ENCODE results near the gene ZGRF1.
"Not testable (repeated sequence)": the region's sequence is repeated elsewhere in the genome, so short reads cannot be mapped to it uniquely, and the experiment has no call there.

The ZGRF1 gene

DNA sequence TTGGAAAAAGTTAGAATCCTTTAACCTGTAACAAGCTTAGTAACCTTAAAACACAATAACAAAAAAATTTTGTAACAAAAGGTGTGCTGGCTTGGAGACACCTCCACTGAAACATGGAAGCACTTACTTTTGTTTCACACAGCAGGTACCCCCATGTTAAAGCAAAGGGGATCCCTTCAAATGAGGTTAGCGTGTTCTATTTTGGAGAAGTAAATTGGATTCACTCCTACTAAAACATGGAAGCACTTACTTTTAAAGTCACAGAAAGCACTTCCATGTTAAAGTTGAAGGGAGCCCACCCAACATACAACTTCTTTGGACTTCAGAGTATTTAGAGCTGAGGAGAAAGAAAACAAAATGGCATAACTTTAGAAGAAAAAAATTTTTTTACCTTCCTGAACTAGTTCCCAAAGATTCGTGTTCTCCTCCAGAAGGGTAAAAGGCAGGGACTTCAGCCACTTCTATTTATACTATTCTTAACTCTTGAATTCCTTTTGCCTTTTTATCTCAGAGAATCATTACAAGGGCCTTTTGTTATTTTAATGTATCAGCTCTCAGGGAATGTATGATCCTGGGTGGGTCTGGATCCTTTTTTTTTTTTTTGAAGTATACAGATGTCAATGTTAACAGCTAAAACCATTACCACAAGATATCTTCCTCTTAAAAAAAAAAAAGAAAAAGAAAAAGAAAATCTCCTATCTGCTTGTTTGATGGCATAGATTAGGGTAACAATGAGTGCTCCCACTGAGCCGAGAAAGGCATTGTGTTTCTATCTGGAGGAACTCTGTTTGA lies 11.8 kb upstream of the ZGRF1 start:
- DNase-seq = no peak
- TF ChIP-seq GATA1 (IDR thresholded peaks at IDR 0.05; ENCODE audit: low read depth, low read length) (no peak), POLR2A (IDR thresholded peaks at IDR 0.05; ENCODE audit: low read length) (no peak)

DNA sequence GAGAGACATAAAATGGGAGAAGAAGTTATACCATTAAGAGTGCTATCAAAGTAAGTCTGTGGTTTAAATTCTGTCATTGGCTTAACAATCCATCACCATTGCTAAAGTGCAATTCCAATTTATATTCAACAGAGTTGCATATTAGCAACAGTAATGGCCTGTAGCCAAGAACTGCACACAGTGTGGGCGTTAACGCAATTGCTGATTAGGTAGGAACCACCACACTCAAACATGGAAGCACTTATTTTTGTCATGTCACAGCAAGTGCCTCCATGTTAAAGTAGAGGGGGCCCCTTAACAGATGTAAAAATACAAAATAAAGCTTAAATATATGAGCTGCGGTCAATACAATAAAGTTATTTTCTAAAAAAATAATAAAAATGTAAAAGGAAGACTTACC lies 11.1 kb upstream of the ZGRF1 start:
- TF ChIP-seq POLR2A (IDR thresholded peaks at IDR 0.05; ENCODE audit: low read length) (no peak), GATA1 (IDR thresholded peaks at IDR 0.05; ENCODE audit: low read depth, low read length) (no peak)
- DNase-seq = peak; percentile 82 to 84

DNA sequence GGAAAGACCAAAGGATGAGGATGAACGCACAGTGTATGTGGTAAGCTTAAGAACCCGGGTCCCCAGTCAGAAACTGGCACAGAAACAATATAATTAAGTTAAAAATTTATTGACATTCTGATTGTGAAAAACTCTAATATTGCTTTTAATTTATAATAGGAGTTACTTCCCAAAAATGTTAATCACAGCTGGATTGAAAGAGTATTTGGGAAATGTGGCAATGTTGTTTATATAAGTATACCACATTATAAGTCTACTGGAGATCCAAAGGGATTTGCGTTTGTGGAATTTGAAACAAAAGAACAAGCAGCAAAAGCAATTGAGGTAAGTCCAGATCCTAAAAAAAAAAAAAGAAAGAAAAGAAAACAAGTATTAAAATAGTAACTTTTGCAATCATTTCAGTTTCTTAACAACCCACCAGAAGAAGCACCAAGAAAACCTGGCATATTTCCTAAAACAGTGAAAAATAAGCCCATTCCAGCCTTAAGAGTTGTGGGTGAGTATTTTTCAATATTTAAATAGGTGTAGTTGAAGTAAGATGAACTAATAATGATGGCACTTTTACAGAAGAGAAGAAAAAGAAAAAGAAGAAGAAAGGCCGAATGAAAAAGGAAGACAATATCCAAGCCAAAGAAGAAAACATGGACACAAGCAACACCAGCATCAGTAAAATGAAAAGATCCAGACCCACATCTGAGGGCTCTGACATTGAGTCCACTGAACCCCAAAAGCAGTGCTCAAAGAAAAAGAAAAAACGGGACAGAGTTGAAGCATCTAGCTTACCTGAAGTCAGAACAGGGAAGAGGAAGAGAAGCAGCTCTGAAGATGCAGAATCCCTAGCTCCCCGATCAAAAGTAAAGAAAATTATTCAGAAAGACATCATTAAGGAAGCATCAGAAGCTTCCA lies 10.2 kb upstream of the ZGRF1 start:
- DNase-seq = no peak
- TF ChIP-seq POLR2A (IDR thresholded peaks at IDR 0.05; ENCODE audit: low read length) (no peak), GATA1 (IDR thresholded peaks at IDR 0.05; ENCODE audit: low read depth, low read length) (no peak)

DNA sequence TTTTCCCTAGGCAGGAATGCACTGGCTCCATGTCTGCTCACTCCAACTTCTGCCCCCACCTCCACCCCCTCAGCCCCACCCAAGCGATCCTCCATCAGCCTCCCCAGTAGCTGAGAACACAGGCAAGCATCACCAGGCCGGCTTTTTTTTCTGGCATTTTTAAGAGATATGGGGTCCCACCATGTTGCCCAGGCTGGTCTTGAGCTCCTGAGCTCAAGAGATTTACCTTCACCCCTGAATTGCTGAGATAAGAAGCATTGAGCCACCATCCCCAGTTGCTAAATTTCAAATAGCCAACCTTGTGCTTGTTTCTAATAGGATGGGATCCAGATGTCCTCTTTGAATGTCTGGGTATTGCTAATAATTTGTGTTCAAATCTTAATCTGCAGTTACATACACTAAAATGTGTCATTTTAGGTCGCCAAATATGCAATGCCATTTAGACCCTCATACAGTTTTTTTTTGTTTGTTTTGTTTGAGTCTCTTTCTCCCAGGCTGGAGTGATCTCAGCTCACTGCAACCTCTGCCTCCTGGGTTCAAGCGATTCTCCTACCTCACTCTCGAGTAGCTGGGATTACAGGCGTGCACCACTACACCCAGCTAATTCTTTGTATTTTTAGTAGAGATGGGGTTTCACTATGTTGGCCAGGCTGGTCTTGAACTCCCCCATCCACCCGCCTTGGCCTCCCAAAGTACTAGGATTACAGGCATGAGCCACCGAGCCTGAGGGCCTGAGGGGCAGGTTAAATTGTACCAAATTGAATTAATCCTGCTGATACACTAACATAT lies 9.0 kb upstream of the ZGRF1 start:
- no peak for DNase-seq
- TF ChIP-seq POLR2A (IDR thresholded peaks at IDR 0.05; ENCODE audit: low read length) (no peak), GATA1 (IDR thresholded peaks at IDR 0.05; ENCODE audit: low read depth, low read length) (no peak)

DNA sequence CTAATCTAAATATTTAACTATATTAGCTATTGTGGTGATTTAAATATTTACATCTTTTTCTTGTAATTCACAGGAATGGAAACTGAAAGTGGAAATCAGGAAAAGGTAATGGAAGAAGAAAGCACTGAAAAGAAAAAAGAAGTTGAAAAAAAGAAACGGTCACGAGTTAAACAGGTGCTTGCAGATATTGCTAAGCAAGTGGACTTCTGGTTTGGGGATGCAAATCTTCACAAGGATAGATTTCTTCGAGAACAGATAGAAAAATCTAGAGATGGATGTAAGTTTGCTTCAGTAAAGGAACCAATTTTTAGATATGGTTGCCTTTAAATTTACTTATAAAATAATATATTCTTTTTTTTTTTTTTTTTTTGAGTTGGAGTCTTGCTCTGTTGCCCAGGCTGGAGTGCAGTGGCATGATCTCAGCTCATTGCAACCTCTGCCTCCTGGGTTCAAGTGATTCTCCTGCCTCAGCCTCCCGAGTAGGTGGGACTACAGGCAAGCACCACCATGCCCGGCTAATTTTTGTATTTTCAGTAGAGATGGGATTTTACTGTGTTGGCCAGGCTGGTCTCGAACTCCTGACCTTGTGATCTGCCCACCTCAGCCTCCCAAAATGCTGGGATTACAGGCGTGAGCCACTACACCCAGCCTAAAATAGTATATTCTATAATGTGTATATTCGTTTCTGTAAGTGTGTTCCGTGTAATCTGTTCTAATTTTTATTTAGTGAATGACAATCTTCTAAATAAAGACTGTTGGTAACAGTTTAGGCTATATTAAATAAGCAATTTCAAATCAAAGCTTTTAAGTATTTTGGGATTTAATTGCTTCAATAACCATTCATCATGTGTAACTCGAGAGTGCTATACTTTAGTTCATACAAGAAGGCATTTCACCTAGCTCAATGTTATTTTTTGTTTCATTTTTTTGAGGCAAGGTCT lies 8.2 kb upstream of the ZGRF1 start:
- not testable (repeated sequence) for DNase-seq

DNA sequence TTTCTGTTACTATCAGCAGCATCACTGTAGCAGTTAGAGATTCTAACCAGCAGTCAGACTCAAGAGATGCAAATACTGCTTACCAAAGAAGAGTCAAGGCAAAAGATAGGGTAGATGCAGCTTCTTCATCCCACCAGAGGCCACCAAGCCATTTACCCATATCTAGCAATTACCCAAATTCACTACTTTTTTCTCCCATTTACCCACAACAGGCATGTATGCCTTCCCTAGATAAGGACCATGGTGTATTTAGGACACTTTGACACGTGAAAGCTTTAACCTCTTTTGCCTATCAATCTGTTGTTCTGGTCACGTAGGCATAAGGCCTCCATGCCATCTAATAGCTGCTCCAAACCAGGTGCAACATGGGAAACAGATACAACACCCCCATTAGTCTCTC lies 5.8 kb upstream of the ZGRF1 start:
- no peak for TF ChIP-seq GATA1 (IDR thresholded peaks at IDR 0.05; ENCODE audit: low read depth, low read length)
- no peak for TF ChIP-seq POLR2A (IDR thresholded peaks at IDR 0.05; ENCODE audit: low read length)
- peak; percentile 31 to 76 for DNase-seq

DNA sequence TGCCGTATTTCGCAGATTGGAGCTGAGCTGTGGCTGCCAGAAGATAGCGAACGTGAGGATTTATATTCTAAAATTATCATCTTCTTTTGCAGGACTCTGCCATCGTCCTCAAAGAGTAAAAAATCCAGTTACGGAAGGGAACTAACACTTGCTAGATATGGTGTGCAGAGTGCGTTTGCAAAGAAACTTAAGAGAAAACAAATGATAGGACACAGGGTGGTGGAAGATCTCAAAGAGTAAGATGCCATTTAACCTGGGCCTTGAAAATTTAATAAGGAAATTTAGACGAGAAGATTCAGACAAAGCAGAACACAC lies 800 bp upstream of the ZGRF1 start:
- DNase-seq = no peak
- no peak for TF ChIP-seq GATA1 (IDR thresholded peaks at IDR 0.05; ENCODE audit: low read depth, low read length)
- TF ChIP-seq POLR2A (IDR thresholded peaks at IDR 0.05; ENCODE audit: low read length) = no peak

DNA sequence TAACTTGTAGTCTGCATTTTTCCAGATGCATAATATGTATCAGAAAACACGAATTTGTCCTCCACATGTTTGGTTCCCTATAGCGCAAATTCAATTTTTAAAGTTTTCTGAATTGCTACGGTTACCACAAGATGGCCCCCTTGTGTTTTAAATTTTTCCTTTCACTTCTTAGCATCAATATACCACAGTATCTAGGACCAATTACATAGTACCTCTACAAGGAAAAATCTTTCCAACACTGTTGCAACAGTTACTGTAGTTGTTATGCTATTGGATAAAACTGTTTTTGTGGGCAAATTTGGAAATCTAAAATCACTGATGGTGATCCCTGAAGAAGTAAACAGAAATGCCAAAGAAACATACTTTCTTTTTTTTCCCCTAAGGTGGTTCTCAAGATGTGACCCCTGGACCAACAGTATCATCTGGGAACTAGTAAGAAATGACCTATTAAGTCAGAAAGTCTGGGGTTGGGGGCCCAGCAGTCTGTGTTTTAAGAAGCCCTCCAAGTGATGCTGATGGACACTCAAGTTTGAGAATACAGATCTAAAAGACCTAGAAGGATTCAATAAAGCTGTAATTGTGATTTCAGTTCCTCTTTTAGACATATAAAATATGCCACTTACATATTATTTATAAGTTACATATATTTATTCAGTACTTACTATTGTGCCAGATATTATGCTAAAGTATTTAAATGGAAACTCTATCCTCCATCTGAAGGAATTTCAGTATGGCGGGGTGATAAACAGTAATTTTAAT lies 3.1 kb downstream of the ZGRF1 start:
- TF ChIP-seq POLR2A (IDR thresholded peaks at IDR 0.05; ENCODE audit: low read length) (no peak), GATA1 (IDR thresholded peaks at IDR 0.05; ENCODE audit: low read depth, low read length) (no peak)

DNA sequence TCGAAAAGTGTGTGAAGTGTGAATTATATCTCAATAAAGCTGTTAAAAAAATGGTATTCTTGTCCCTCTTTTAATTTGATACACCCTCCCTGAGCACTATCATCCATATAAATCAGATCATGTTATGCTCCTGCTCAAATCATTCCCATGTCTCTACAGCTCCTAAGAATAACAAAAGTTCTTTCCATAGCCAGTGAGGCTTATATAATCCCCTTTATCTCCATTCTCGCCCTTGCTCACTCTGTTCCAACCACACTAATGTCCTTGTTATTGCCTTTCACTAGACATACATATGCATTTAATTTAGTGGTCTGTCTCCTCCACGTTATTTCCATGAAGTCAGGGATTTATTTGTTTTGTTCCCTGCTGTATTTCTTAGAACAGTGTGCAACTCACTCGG lies 10.5 kb downstream of the ZGRF1 start:
- no peak for DNase-seq
- TF ChIP-seq GATA1 (IDR thresholded peaks at IDR 0.05; ENCODE audit: low read depth, low read length) (no peak), POLR2A (IDR thresholded peaks at IDR 0.05; ENCODE audit: low read length) (no peak)

More for the DNA sequence above, 3.1 kb downstream of the ZGRF1 start:
- peak; percentile 44 to 66 for DNase-seq

DNA sequence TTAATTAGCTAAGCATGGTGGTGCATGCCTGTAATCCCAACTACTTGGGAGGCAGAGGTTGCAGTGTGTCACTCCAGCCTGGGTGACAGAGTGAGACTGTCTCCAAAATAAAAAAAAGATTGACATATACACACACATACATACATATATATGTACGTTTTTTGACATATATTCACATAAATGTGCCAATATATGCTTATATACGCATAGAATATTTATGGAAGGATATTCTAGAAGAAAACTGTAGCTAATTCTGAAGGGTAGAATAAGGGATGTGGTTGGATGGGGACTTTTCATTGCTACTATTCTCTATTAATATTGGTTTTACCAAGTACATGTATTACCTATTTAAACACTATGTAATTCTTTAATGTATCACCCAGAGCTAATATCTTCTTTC lies 19.7 kb downstream of the ZGRF1 start:
- DNase-seq = no peak
- TF ChIP-seq GATA1 (IDR thresholded peaks at IDR 0.05; ENCODE audit: low read depth, low read length) (no peak), POLR2A (IDR thresholded peaks at IDR 0.05; ENCODE audit: low read length) (no peak)

DNA sequence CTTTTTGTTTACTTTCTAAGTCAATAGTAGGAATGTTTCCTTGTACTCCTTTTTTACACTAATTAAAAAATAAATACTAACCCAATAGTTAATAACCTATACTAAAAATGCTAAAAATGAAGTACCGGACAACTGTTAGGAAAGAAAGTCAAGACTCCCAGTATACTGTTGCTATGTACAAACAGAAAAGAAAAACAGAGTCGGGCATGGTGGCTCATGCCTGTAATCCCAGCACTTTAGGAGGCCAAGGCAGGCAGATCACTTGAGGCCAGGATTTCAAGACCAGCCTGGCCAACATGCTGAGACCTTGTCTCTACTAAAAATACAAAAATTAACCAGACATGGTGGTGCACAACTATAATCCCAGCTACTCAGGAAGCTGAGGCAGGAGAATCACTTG lies 23.9 kb downstream of the ZGRF1 start:
- DNase-seq = not testable (repeated sequence)

DNA sequence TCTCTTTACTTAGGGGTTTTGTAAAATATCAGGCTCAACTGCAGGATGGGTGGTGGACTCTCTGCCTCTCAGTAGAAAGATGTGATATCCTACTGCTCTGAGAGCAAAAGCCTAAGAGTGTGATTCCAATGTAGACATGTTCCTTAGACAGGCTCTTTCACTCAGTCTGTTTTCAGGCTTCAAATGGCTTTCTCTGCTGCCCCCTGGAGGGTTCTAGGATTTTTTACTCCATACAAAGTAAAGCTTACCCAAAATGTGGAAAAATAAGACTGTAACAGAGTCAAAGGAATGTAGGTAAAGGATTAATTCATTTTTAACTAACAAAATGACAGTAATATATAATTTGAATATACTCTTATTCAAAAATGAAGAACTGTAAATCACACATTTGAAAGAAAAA lies 32.1 kb downstream of the ZGRF1 start:
- TF ChIP-seq POLR2A (IDR thresholded peaks at IDR 0.05; ENCODE audit: low read length) (no peak), GATA1 (IDR thresholded peaks at IDR 0.05; ENCODE audit: low read depth, low read length) (no peak)
- peak; percentile 26 to 50 for DNase-seq

DNA sequence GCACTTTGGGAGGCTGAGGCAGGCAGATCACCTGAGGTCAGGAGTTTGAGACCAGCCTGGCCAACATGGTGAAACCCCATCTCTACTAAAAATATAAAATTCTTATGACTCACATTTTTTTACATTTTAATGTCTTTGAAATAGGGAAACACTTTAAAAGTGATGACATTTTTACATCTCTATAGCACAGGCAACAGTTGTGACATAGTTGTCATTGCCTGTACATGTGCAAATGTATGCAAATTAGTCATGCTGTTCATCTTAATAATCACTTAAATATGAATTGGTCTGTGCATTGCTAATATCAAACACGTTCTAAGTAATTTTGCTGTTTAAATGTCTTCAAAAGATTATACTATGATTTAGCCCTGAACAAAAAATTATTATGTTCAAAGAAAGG lies 41.7 kb downstream of the ZGRF1 start:
- TF ChIP-seq POLR2A (IDR thresholded peaks at IDR 0.05; ENCODE audit: low read length) = no peak
- TF ChIP-seq GATA1 (IDR thresholded peaks at IDR 0.05; ENCODE audit: low read depth, low read length) = no peak
- DNase-seq = no peak
